Stimulated activated naive CD8-positive, alpha-beta T cell treated with anti-CD3 and anti-CD28 coated beads, Interleukin-15, amount 100 ng/mL, for 72 hours (primary cell): ENCODE measurements around the gene CACNA1A.

Source experiments
- ATAC-seq: fragments of 150-1000 bp; cut with Tn5 transposase; 2 replicates; pipeline ENCODE4 v1.10.0; 2021; ENCODE audit warnings: mild to moderate bottlenecking, moderate library complexity
- DNase-seq, 2 donors: peaks; one replicate each; pipeline ENCODE4 v3.0.0; 2021 to 2022
- H3K27ac Mint-ChIP-seq, 2 donors: one replicate each; pipeline ENCODE4 v1.8.0; 2022; ENCODE audit warnings: mild to moderate bottlenecking in 2 of 2, mixed read lengths in 2 of 2, moderate library complexity in 2 of 2
- H3K27me3 Mint-ChIP-seq: one replicate; pipeline ENCODE4 v1.8.0; 2022; ENCODE audit warnings: mixed read lengths
- H3K4me1 Mint-ChIP-seq: one replicate; pipeline ENCODE4 v1.8.0; 2022; ENCODE audit warnings: mild to moderate bottlenecking, mixed read lengths
- H3K4me3 Mint-ChIP-seq, 2 donors: one replicate each; pipeline ENCODE4 v1.8.0; 2022; ENCODE audit warnings: mild to moderate bottlenecking in 2 of 2, mixed read lengths in 2 of 2, moderate library complexity in 1 of 2
- H3K9me3 Mint-ChIP-seq, 2 donors: one replicate each; pipeline ENCODE4 v1.8.0; 2022; ENCODE audit warnings: mixed read lengths in 2 of 2

Gene CACNA1A

DNA sequence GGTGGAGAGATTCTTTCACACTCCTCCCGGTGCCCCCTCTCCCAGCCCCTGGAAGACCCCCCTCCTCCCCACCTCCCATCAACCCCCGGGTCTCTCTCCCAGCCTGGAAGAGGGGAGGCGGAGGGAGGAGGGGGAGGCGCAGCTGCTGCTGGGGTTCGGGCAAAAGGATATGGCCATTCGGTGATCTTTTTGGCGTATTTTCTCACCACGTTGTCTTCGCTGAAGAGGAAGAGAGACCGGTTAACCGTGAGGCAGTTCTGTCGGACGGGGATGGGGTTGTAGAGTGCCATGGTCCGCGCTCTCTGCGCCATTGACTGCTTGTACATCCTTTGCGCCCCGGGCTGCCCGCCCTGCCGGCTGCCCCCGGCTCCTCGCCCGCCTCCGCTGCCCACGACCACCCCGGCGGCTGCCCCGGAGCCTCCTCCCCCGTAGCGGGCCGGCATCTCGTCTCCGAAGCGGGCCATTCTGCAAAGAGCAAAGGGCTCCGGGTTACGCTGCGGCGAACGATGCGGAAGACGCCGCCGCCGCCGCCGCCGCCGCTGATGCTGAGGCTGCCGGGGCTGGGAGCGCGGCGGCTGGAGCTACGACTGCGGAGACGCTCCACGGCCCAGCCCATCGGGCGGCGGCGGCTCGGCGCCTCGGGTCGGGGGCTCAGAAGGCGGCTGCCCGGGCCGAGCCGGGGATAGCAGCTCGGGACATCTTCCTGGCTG is 363 bp downstream of the CACNA1A start:
- H3K27me3 Mint-ChIP-seq: peaks cover 85% of the 10 kb centered on the region
- ATAC-seq: peak; percentile 64

GRCh38 chr19:13505164-13505695 is 1.0 kb downstream of the CACNA1A start:
- ATAC-seq (no peak), DNase-seq (no peak)
- peak overlapping the region in 1 of 2 donors; percentile 10 for H3K4me3 Mint-ChIP-seq
- no peaks in the 10 kb centered on the region for H3K9me3 Mint-ChIP-seq
- H3K27ac Mint-ChIP-seq: no peak overlapping the region
- peaks cover 88% of the 10 kb centered on the region for H3K27me3 Mint-ChIP-seq
- H3K4me1 Mint-ChIP-seq: peaks cover 7% of the 10 kb centered on the region

More for the DNA sequence above, 363 bp downstream of the CACNA1A start:
- H3K4me1 Mint-ChIP-seq: peaks cover 7% of the 10 kb centered on the region
- no peak overlapping the region for H3K27ac Mint-ChIP-seq
- peak; percentile 8 to 14 for DNase-seq
- no peaks in the 10 kb centered on the region for H3K9me3 Mint-ChIP-seq
- H3K4me3 Mint-ChIP-seq: peak overlapping the region in 1 of 2 donors; percentile 72

GRCh38 chr19:13503570-13504235 is 2.6 kb downstream of the CACNA1A start:
- Mint-ChIP-seq H3K4me1 (peaks cover 7% of the 10 kb centered on the region), H3K27me3 (peaks cover 78% of the 10 kb centered on the region), H3K9me3 (no peaks in the 10 kb centered on the region), H3K27ac (no peak overlapping the region), H3K4me3 (no peak overlapping the region)
- no peak for DNase-seq
- ATAC-seq: no peak

- H3K4me1 Mint-ChIP-seq: peaks cover 4% of the 10 kb centered on the region
- DNase-seq (no peak), ATAC-seq (no peak)
- H3K9me3 Mint-ChIP-seq: no peaks in the 10 kb centered on the region
- H3K4me3 Mint-ChIP-seq: no peak overlapping the region
- no peak overlapping the region for H3K27ac Mint-ChIP-seq
- peaks cover 63% of the 10 kb centered on the region for H3K27me3 Mint-ChIP-seq
Measured at GRCh38 chr19:13502231-13502630, 4.0 kb downstream of the CACNA1A start.

DNA sequence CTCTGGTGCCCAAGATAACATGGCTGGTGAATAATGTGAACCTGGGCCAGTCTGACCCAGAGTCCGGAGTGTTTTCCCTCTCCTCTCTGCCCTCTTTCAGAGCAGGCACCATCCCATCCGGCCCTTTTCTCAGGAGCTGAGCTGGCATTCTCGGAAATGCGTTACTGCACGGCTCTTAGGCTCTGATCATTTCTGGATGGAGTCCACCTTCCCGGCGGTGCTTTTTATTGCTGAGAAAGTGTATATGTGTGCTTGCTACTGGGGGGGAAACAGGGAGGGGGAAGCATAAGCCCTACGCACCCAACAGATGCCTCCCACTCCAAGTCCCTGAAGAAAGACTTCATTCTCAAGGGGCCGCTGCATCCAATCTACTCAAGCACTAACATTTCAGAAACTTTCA is 6.6 kb downstream of the CACNA1A start:
- Mint-ChIP-seq H3K9me3 (peaks cover 0 to 9% of the 10 kb centered on the region in 2 donors), H3K4me1 (no peaks in the 10 kb centered on the region), H3K27ac (no peak overlapping the region), H3K27me3 (peaks cover 38% of the 10 kb centered on the region), H3K4me3 (no peak overlapping the region)
- DNase-seq: no peak
- ATAC-seq: no peak

DNA sequence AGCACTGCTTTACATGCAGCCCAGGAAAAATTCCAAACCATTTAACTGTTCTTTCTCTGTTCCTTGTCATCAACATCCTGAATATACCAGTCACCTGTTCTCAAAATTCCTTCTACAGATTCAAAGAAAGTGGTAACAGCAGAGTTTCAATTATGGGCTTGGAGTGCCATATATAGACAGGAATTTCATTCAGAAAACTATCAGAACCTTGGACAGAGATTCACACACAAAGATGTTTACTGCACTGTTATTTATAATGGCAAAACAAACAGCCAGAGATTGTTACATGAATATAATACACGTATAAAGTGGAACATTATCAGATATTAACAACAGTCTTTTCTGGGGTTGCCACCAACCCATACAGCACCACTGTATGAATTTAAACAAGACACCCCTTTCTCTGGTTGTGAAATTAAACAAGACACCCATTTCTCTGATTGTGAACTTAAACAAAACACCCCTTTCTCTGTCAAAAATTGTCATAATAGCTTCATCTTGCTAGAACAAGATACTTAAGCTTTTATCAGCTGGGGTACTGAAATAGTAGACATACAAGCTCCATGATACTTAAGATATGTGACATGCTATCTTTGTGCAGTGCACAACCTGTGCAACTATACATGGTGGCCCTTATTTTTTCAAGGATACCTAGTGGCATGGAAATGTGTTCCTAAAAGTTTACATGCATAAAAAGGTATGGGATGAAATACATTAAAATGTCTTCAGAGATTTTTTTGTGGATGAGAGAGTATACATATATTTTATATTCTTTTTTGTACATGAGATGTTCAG is 12.6 kb downstream of the CACNA1A start:
- Mint-ChIP-seq H3K4me3 (no peak overlapping the region), H3K4me1 (no peaks in the 10 kb centered on the region), H3K27me3 (peaks cover 18% of the 10 kb centered on the region), H3K27ac (no peak overlapping the region), H3K9me3 (peaks cover 5 to 16% of the 10 kb centered on the region in 2 donors)
- ATAC-seq (no peak), DNase-seq (no peak)

DNA sequence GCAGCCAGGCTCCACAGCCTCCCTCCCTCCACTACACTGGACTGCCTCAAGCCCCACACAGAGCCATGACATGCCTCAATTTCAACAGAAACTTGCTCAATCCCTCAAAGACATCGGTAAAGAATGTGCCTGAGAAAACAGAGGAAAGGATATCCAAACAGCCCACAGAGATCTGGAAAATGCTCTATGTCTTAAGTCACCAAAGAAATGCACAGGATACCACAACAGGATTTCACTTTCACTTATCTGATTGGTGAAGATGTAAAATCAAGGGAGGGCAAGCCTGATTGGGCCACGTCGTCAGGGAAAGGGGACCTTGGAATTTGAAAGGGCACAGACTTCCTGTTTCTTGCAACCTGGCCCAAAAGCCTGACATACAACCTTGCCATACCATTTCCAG is 14.2 kb downstream of the CACNA1A start:
- Mint-ChIP-seq H3K27me3 (peaks cover 20% of the 10 kb centered on the region), H3K9me3 (peaks cover 5 to 16% of the 10 kb centered on the region in 2 donors)

DNA sequence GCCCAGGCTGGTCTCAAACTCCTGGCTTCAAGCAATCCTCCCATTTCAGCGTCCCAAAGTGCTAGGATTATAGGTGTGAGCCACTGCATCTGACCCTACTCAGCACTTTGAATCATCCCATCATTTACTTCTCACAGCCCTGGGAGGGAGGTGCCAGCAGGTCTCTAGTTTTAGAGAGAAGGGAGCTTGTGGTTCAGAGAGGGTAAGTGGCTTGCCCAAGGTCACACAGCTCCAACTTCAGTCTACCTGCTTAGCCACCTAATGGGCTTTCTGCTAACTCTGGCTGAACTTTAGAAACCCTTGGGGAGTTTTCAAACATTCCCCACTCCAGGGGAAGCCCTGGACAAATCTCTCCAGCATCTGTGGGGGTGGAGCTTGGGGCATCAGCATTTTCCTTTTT is 18.3 kb downstream of the CACNA1A start:
- no peak for ATAC-seq
- peaks cover under 1 to 2% of the 10 kb centered on the region in 2 donors for H3K9me3 Mint-ChIP-seq
- H3K4me1 Mint-ChIP-seq: no peaks in the 10 kb centered on the region
- no peak overlapping the region for H3K27ac Mint-ChIP-seq
- peaks cover 25% of the 10 kb centered on the region for H3K27me3 Mint-ChIP-seq
- no peak overlapping the region for H3K4me3 Mint-ChIP-seq
- no peak for DNase-seq

More for the DNA sequence above, 14.2 kb downstream of the CACNA1A start:
- Mint-ChIP-seq H3K27ac (no peak overlapping the region), H3K4me3 (no peak overlapping the region), H3K4me1 (no peaks in the 10 kb centered on the region)
- ATAC-seq (no peak), DNase-seq (no peak)

GRCh38 chr19:13484166-13484565 is 22.1 kb downstream of the CACNA1A start:
- Mint-ChIP-seq H3K4me1 (no peaks in the 10 kb centered on the region), H3K9me3 (peaks cover 5 to 7% of the 10 kb centered on the region in 2 donors), H3K27ac (no peak overlapping the region), H3K4me3 (no peak overlapping the region), H3K27me3 (peaks cover 9% of the 10 kb centered on the region)
- DNase-seq (no peak), ATAC-seq (no peak)

DNA sequence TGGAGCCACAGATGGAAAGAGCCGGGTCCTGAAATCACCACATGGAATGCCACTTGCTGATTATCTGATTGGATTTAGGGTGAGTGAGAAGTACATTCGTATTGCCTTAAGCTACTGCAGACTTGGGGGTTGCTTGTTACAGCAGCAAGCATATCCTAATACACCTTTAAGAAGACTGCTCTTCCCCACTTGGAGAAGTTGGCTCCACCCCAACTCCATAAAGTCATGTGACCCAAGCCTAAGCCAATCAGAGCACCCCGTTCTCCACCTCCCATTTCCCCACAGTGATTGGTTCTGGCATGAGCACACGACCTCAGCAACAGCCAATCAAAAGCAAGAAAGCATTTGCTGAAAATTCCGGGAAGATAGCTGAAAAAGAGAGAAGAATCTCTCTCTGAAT is 23.1 kb downstream of the CACNA1A start:
- DNase-seq (no peak), ATAC-seq (no peak)
- H3K4me1 Mint-ChIP-seq: no peaks in the 10 kb centered on the region
- H3K27me3 Mint-ChIP-seq: peaks cover 15% of the 10 kb centered on the region
- no peak overlapping the region for H3K4me3 Mint-ChIP-seq
- H3K27ac Mint-ChIP-seq: no peak overlapping the region
- peaks cover 5 to 7% of the 10 kb centered on the region in 2 donors for H3K9me3 Mint-ChIP-seq

DNA sequence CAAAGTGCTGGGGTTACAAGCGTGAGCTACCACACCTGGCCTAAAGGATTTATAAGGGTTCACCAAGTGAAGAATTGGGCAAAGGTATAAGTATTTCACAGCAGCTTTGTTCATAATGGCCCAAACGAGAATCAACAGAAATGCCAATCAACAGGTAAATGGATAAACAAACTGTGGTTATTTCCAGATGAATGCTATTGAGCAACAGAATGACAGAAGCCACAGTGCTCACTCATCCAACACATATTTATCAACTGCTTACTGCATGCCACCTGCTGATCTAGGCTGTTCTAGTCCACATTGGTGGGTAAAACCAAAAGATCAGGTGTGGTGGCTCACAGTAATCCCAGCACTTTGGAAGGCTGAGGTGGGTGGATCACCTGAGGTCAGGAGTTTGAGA is 27.7 kb downstream of the CACNA1A start:
- DNase-seq (no peak), ATAC-seq (no peak)
- Mint-ChIP-seq H3K9me3 (peaks cover 30 to 47% of the 10 kb centered on the region in 2 donors), H3K27me3 (peaks cover 22% of the 10 kb centered on the region), H3K4me1 (no peaks in the 10 kb centered on the region), H3K4me3 (no peak overlapping the region), H3K27ac (no peak overlapping the region)

GRCh38 chr19:13476071-13476470 is 30.2 kb downstream of the CACNA1A start:
- H3K27ac Mint-ChIP-seq: no peak overlapping the region
- no peak overlapping the region for H3K4me3 Mint-ChIP-seq
- peaks cover 25 to 40% of the 10 kb centered on the region in 2 donors for H3K9me3 Mint-ChIP-seq
- DNase-seq: no peak
- H3K27me3 Mint-ChIP-seq: peaks cover 28% of the 10 kb centered on the region
- no peak for ATAC-seq
- no peaks in the 10 kb centered on the region for H3K4me1 Mint-ChIP-seq

- H3K27ac Mint-ChIP-seq: no peak overlapping the region
- H3K27me3 Mint-ChIP-seq: peaks cover 38% of the 10 kb centered on the region
- no peak overlapping the region for H3K4me3 Mint-ChIP-seq
- H3K9me3 Mint-ChIP-seq: peaks cover 25 to 47% of the 10 kb centered on the region in 2 donors
- ATAC-seq: no peak
- H3K4me1 Mint-ChIP-seq: no peaks in the 10 kb centered on the region
- no peak for DNase-seq
Measured at GRCh38 chr19:13475044-13475443, 31.2 kb downstream of the CACNA1A start.

GRCh38 chr19:13466697-13467096 is 39.6 kb downstream of the CACNA1A start:
- ATAC-seq (no peak), DNase-seq (no peak)
- Mint-ChIP-seq H3K4me1 (no peaks in the 10 kb centered on the region), H3K27ac (no peak overlapping the region), H3K9me3 (peaks cover 0 to 13% of the 10 kb centered on the region in 2 donors), H3K4me3 (no peak overlapping the region), H3K27me3 (peaks cover 25% of the 10 kb centered on the region)

DNA sequence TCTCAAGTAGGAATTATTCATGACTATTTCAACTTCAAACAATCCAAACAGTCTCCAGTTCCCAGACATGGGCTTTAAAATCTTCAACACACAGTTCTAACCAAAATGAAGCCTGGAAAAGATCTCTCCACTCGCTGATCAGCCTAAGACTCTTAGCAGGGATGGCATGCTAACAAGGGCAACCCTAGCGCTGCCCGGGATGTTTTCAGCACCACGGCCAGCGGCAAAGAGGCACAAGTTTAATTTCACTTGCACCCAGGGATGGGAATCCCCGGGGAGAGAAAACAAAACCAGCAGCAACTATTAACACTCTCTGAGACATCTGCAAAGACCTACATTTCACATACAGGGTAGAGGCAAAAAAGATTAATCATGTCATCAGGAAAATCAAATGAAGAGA is 43.0 kb downstream of the CACNA1A start:
- Mint-ChIP-seq H3K4me3 (no peak overlapping the region), H3K27me3 (peaks cover 35% of the 10 kb centered on the region), H3K27ac (no peak overlapping the region), H3K4me1 (no peaks in the 10 kb centered on the region), H3K9me3 (no peaks in the 10 kb centered on the region)
- no peak for DNase-seq
- no peak for ATAC-seq
